ENCODE measurements around the gene SOCS6. TPM values are rescaled to one million over a fixed set of nuclear protein-coding genes. Genes with fewer than 3 reads are reported as not detected.
"Not testable (repeated sequence)": the region's sequence is repeated elsewhere in the genome, so short reads cannot be mapped to it uniquely, and the experiment has no call there.

SOCS6 gene
- total RNA-seq, 6 donors from 2014 or later: 11.0 to 29.2 (median 19.8) TPM

DNA sequence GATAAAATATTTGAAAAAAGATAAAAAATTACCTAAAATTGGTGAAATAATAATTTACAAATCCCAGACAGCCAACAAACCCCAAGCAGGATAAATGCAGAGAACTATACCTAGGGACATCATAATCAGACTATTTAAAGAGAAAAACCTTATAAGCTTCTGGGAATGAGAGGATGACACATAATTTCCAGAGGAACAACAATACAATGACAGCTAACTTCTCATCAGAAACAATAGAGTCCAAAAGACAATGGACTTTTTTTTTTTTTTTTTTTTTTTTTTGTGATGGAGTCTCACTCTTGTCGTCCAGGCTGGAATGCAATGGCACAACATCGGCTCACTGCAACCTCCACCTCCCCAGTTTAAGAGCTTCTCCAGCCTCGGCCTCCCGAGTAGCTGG lies 65.2 kb downstream of the SOCS6 start:
- H3K9me3 ChIP-seq: no peaks in the 10 kb centered on the region
- ATAC-seq (ENCODE audit: low FRiP score in 2 of 2): no peak
- no peak for DNase-seq
- WGBS, 2 donors: 87 to 96% methylated on average over 4 of the region's 4 CpGs
- peaks cover 0 to 5% (median 0%) of the 10 kb centered on the region in 4 donors for H3K36me3 ChIP-seq
- no peak overlapping the region for H3K27ac ChIP-seq
- H3K4me3 ChIP-seq: no peak overlapping the region
- H3K27me3 ChIP-seq: no peaks in the 10 kb centered on the region
- TF ChIP-seq CTCF (IDR thresholded peaks at IDR 0.05) (no peak), EP300 (IDR thresholded peaks at IDR 0.05) (no peak), POLR2AphosphoS5 (IDR thresholded peaks at IDR 0.05) (no peak), POLR2A (IDR thresholded peaks at IDR 0.05) (no peak)
- no peaks in the 10 kb centered on the region for H3K4me1 ChIP-seq

GRCh38 chr18:70354771-70355170 lies 65.9 kb downstream of the SOCS6 start:
- Histone ChIP-seq H3K27ac (no peak overlapping the region), H3K9me3 (no peaks in the 10 kb centered on the region), H3K4me3 (no peak overlapping the region), H3K27me3 (no peaks in the 10 kb centered on the region), H3K4me1 (no peaks in the 10 kb centered on the region), H3K36me3 (peaks cover 0 to 5% (median 0%) of the 10 kb centered on the region in 4 donors)
- ATAC-seq (ENCODE audit: low FRiP score in 2 of 2): no peak
- TF ChIP-seq POLR2A (IDR thresholded peaks at IDR 0.05): no peak
- no peak for DNase-seq
- 95 to 96% methylated on average over 2 of the region's 2 CpGs for WGBS, 2 donors

DNA sequence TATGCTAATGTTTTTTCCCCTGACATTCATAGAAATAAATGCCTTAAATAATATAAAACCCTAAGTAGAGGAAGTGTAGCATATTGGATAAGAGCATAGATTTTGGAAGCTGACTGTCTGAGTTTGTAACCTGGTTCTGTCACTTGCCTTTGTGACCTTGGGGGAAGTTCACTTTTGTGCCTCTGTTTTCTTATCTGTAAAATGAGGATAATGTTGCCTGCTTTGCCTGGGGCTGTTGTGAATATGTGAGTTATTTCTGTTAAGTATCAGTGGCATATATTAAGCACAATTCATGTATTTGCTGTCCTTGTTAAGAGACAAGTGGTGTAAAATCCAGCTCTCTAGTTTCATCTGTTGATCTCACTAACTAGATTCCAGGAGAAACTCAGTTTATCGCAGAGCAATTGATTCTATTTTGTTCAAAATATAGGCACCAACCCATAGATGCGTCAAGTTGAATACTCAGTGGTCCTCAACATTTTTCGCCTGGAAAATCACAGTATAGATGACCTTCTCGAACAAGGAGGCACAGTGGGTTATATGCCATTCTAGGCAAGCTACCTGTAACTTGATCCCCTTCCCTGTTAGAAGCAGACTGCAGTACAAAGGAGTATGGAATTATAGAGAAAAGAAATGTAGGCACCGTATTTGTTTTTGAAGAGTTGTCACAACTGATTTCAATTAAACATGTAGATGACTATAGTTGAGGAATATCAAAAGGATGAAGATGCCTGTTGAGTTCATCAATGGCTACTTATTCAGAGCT lies 67.0 kb downstream of the SOCS6 start:
- Histone ChIP-seq H3K4me3 (no peak overlapping the region), H3K4me1 (no peaks in the 10 kb centered on the region), H3K36me3 (peaks cover 0 to 5% (median 0%) of the 10 kb centered on the region in 4 donors), H3K27me3 (no peaks in the 10 kb centered on the region), H3K9me3 (no peaks in the 10 kb centered on the region), H3K27ac (no peak overlapping the region)
- DNase-seq (no peak), ATAC-seq (ENCODE audit: low FRiP score in 2 of 2) (no peak)
- 80 to 86% methylated on average over 5 of the region's 5 CpGs for WGBS, 2 donors
- TF ChIP-seq CTCF (IDR thresholded peaks at IDR 0.05): no peak
- TF ChIP-seq POLR2AphosphoS5 (IDR thresholded peaks at IDR 0.05): no peak
- TF ChIP-seq POLR2A (IDR thresholded peaks at IDR 0.05): no peak
- no peak for TF ChIP-seq EP300 (IDR thresholded peaks at IDR 0.05)

DNA sequence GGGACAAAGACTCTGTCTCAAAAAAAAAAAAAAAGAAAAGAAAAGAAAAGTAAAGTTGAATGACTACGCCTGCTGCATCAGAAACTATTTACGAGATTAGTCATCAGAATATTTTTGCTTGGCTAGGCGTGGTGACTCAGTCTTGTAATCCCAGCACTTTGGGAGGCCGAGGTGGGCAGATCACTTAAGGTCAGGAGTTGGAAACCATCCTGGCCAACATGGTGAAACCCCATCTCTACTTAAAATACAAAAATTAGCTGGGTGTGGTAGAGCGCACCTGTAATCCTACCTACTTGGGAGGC lies 69.2 kb downstream of the SOCS6 start:
- DNase-seq; H3K27ac ChIP-seq; H3K9me3 ChIP-seq; ATAC-seq (ENCODE audit: low FRiP score in 2 of 2); H3K4me1 ChIP-seq; H3K4me3 ChIP-seq; H3K27me3 ChIP-seq; H3K36me3 ChIP-seq: not testable (repeated sequence)
- 89 to 93% methylated on average over 5 of the region's 5 CpGs for WGBS, 2 donors

GRCh38 chr18:70359071-70359470 lies 70.2 kb downstream of the SOCS6 start:
- 95 to 96% methylated on average over 6 of the region's 6 CpGs for WGBS, 2 donors
- H3K9me3 ChIP-seq: no peaks in the 10 kb centered on the region
- H3K4me3 ChIP-seq: no peak overlapping the region
- H3K4me1 ChIP-seq: no peaks in the 10 kb centered on the region
- no peak for ATAC-seq (ENCODE audit: low FRiP score in 2 of 2)
- DNase-seq: no peak
- H3K36me3 ChIP-seq: no peaks in the 10 kb centered on the region
- no peak overlapping the region for H3K27ac ChIP-seq
- H3K27me3 ChIP-seq: no peaks in the 10 kb centered on the region
- TF ChIP-seq CTCF (IDR thresholded peaks at IDR 0.05) (no peak), POLR2A (IDR thresholded peaks at IDR 0.05) (no peak), EP300 (IDR thresholded peaks at IDR 0.05) (no peak), POLR2AphosphoS5 (IDR thresholded peaks at IDR 0.05) (no peak)

DNA sequence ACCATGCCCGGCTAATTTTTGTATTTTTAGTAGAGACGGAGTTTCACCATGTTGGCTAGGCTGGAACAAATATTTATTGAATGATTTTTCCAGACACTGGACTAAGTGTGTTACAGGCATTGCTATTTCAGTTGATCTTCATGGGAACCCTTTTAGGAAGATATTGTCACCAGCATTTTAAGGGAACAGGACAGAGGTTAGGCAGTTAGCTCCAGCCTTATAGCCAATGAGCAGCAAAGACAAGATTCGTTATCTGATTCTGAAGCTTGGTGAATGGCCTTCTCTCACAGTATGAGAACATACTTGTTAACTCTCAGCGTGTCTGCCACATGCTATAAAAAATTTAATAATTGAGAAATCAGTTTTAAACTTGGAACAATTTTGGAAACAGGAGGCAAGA lies 73.4 kb downstream of the SOCS6 start:
- ATAC-seq (ENCODE audit: low FRiP score in 2 of 2) (no peak), DNase-seq (no peak)
- Histone ChIP-seq H3K27ac (no peak overlapping the region), H3K27me3 (no peaks in the 10 kb centered on the region), H3K4me1 (no peaks in the 10 kb centered on the region), H3K36me3 (no peaks in the 10 kb centered on the region), H3K9me3 (no peaks in the 10 kb centered on the region), H3K4me3 (no peak overlapping the region)
- no peak for TF ChIP-seq CTCF (IDR thresholded peaks at IDR 0.05)
- no peak for TF ChIP-seq EP300 (IDR thresholded peaks at IDR 0.05)
- TF ChIP-seq POLR2AphosphoS5 (IDR thresholded peaks at IDR 0.05): no peak
- TF ChIP-seq POLR2A (IDR thresholded peaks at IDR 0.05): no peak
- WGBS, 2 donors: 89 to 96% methylated on average over 4 of the region's 4 CpGs
